K562 (cell line): ENCODE measurements around the gene ADGRB3. TPM values are rescaled to one million over a fixed set of nuclear protein-coding genes. Genes with fewer than 3 reads are reported as not detected.

ENCODE experiments used
- HMG20A ChIP-seq: fragments of 450-650 bp; formaldehyde crosslinking; conservative IDR thresholded peaks from 2 replicates; pipeline ENCODE4 v1.4.0; 2020; ENCODE audit warnings: mild to moderate bottlenecking, mixed read lengths
- KLF6 ChIP-seq: fragments of 250-450 bp; sonication (Bioruptor Pico); IDR thresholded peaks from 2 replicates; pipeline ENCODE4 v1.4.0; 2020; ENCODE audit warnings: mild to moderate bottlenecking, moderate library complexity, borderline replicate concordance
- NFE2 ChIP-seq: IDR thresholded peaks from 2 replicates; pipeline ENCODE4 v1.6.1; 2014; ENCODE audit warnings: antibody characterized with exemption, low read depth
- NONO ChIP-seq, 2 experiments: fragments of 200-400 bp in 1 of 2; fragments of 450-650 bp in 1 of 2; formaldehyde crosslinking in 1 of 2; IDR thresholded peaks; 2 replicates each; pipeline ENCODE4 v1.6.1; 2017; ENCODE audit warnings: low read depth in 2 of 2, mild to moderate bottlenecking in 2 of 2, moderate library complexity in 2 of 2, low read length in 1 of 2
- XRCC4 ChIP-seq: IDR thresholded peaks from one replicate; pipeline ENCODE4 v1.6.1; 2011; ENCODE audit not compliant: insufficient read depth, insufficient read length; ENCODE audit errors: extremely low read depth
- ZNF239 ChIP-seq: fragments of 250-450 bp; sonication (Bioruptor Pico); IDR thresholded peaks from 2 replicates; pipeline ENCODE4 v1.4.0; 2020; ENCODE audit warnings: mild to moderate bottlenecking
- ZNF253 ChIP-seq: fragments of 250-450 bp; sonication (Bioruptor Pico); conservative IDR thresholded peaks from 2 replicates; pipeline ENCODE4 v1.6.1; 2021; ENCODE audit warnings: mild to moderate bottlenecking
- polyA plus RNA-seq, 8 experiments: library from polyadenylated mRNA; depleted of rRNA in 4 of 8; stranded (reverse) in 5 of 8; unstranded in 3 of 8; fragments of >200 nt; fragmentation: Nextera tagmentation in 2 of 8; fragmentation: Illumina TruSeq in 1 of 8; extraction: Ambion mirVana in 2 of 8; extraction: Trizol in 1 of 8; gene quantifications; 2 replicates each; pipeline versions ENCODE4 v1.2.1 to v1.2.3, GENCODE V29; 2011 to 2014; ENCODE audit warnings: inconsistent platforms in 1 of 8, missing spikeins in 1 of 8
- total RNA-seq, 7 experiments: library from RNA; depleted of rRNA in 6 of 7; stranded (reverse); fragments of >200 nt in 6 of 7; fragmentation: Illumina TruSeq in 2 of 7; extraction: Trizol in 2 of 7; gene quantifications; 2 replicates each; pipeline versions ENCODE4 v1.2.1 to v1.2.3, GENCODE V29; 2011 to 2021; ENCODE audit warnings: low replicate concordance in 1 of 7
- TF ChIP-seq, protein P1 (sequence below), 2 experiments: fragments of 450-650 bp; formaldehyde crosslinking in 1 of 2; IDR thresholded peaks; 2 replicates each; pipeline versions ENCODE4 v1.4.0 to v1.6.1; 2014 to 2020; ENCODE audit warnings: mild to moderate bottlenecking in 2 of 2, borderline replicate concordance in 1 of 2, low read depth in 1 of 2

ADGRB3 gene
- total and polyA plus RNA-seq, 9 of the 15 experiments (the other 6 are each of a cell fraction or from before 2014, with no cell fraction given): 0.90 to 7.8 (median 2.4) TPM

- TF ChIP-seq, protein P1, sequence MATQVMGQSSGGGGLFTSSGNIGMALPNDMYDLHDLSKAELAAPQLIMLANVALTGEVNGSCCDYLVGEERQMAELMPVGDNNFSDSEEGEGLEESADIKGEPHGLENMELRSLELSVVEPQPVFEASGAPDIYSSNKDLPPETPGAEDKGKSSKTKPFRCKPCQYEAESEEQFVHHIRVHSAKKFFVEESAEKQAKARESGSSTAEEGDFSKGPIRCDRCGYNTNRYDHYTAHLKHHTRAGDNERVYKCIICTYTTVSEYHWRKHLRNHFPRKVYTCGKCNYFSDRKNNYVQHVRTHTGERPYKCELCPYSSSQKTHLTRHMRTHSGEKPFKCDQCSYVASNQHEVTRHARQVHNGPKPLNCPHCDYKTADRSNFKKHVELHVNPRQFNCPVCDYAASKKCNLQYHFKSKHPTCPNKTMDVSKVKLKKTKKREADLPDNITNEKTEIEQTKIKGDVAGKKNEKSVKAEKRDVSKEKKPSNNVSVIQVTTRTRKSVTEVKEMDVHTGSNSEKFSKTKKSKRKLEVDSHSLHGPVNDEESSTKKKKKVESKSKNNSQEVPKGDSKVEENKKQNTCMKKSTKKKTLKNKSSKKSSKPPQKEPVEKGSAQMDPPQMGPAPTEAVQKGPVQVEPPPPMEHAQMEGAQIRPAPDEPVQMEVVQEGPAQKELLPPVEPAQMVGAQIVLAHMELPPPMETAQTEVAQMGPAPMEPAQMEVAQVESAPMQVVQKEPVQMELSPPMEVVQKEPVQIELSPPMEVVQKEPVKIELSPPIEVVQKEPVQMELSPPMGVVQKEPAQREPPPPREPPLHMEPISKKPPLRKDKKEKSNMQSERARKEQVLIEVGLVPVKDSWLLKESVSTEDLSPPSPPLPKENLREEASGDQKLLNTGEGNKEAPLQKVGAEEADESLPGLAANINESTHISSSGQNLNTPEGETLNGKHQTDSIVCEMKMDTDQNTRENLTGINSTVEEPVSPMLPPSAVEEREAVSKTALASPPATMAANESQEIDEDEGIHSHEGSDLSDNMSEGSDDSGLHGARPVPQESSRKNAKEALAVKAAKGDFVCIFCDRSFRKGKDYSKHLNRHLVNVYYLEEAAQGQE (IDR thresholded peaks at IDR 0.05; ENCODE audit: borderline replicate concordance): peak; percentile 10; the same call in 1 of the 2 replicates
- TF ChIP-seq, protein P1 (CRISPR knock-in tag; IDR thresholded peaks at IDR 0.05; ENCODE audit: low read depth): no peak
- TF ChIP-seq KLF6 (CRISPR knock-in tag) (no peak), ZNF253 (CRISPR knock-in tag) (no peak), ZNF239 (no peak), XRCC4 (no peak), HMG20A (CRISPR knock-in tag) (no peak), NONO (IDR thresholded peaks at IDR 0.05; ENCODE audit: low read depth in 2 of 2, low read length in 1 of 2) (no peak), NFE2 (peak; percentile 73)
Measured at GRCh38 chr6:68726337-68726736, 91.3 kb downstream of the ADGRB3 start (continued).
